Activated naive CD4-positive, alpha-beta T cell treated with anti-CD3 and anti-CD28 coated beads, Interleukin-2, amount 10 ng/mL, durations not matched to agents 7 days and 5 days (primary cell): ENCODE measurements around the gene CXCL10.
"Not testable (repeated sequence)": the region's sequence is repeated elsewhere in the genome, so short reads cannot be mapped to it uniquely, and the experiment has no call there.

ENCODE experiments used
- CTCF ChIA-PET: fragments of 350-600 bp; sonication (Branson Sonifier 250); formaldehyde crosslinking; loops from one replicate; lab custom pipeline; 2021; ENCODE audit warnings: antibody characterized with exemption; lab: Charles Lee
- DNase-seq: peaks from one replicate; pipeline ENCODE4 v3.0.0-alpha.2; 2020
- H3K27ac Mint-ChIP-seq: one replicate; pipeline ENCODE4 v1.8.0; 2021; ENCODE audit warnings: mild to moderate bottlenecking, moderate library complexity, mixed read lengths
- H3K27me3 Mint-ChIP-seq: one replicate; pipeline ENCODE4 v1.8.0; 2021; ENCODE audit warnings: mild to moderate bottlenecking, mixed read lengths
- H3K36me3 Mint-ChIP-seq: one replicate; pipeline ENCODE4 v1.8.0; 2021; ENCODE audit warnings: mixed read lengths
- H3K4me1 Mint-ChIP-seq: one replicate; pipeline ENCODE4 v1.8.0; 2021; ENCODE audit warnings: mixed read lengths
- H3K4me3 Mint-ChIP-seq: one replicate; pipeline ENCODE4 v1.8.0; 2021; ENCODE audit warnings: mild to moderate bottlenecking, moderate library complexity, mixed read lengths
- H3K9me3 Mint-ChIP-seq: one replicate; pipeline ENCODE4 v1.8.0; 2021; ENCODE audit warnings: mixed read lengths

Gene CXCL10

DNA sequence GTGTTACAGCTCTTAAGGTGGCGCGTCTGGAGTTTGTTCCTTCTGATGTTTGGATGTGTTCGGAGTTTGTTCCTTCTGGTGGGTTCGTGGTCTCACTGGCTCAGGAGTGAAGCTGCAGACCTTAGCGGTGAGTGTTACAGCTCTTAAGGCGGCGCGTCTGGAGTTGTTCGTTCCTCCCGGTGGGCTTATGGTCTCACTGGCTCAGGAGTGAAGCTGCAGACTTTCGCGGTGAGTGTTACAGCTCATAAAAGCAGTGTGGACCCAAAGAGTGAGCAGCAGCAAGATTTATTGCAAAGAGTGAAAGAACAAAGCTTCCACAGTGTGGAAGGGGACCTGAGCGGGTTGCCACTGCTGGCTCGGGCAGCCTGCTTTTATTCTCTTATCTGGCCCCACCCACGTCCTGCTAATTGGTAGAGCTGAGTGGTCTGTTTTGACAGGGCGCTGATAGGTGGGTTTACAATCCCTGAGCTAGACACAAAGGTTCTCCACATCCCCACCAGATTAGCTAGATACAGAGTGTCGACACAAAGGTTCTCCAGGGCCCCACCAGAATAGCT is 26.6 kb upstream of the CXCL10 start:
- H3K4me3 Mint-ChIP-seq, H3K4me1 Mint-ChIP-seq, H3K36me3 Mint-ChIP-seq, CTCF ChIA-PET, H3K27ac Mint-ChIP-seq, H3K27me3 Mint-ChIP-seq, H3K9me3 Mint-ChIP-seq, DNase-seq: not testable (repeated sequence)

DNA sequence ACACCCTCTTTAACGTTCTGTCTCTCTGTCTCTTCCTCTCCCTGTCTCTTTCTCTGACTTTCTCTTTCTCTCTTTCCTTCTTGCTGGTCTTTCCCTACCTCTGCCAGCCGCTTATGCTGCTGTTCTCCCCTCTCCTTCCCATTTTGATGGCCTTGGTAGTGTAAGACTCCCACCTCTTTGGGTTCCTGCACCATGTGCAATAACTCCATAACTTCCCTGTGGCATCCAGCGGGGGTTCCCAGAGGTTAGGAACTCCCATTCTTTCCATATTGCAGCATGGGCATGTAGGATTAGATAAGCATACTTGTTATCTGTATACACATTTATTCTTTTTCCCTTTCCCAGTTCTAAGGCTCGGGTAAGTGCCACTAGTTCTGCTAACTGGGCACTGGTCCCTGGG is 21.4 kb upstream of the CXCL10 start:
- DNase-seq, H3K4me1 Mint-ChIP-seq, H3K27me3 Mint-ChIP-seq, H3K36me3 Mint-ChIP-seq, H3K4me3 Mint-ChIP-seq, H3K27ac Mint-ChIP-seq, H3K9me3 Mint-ChIP-seq, CTCF ChIA-PET: not testable (repeated sequence)

DNA sequence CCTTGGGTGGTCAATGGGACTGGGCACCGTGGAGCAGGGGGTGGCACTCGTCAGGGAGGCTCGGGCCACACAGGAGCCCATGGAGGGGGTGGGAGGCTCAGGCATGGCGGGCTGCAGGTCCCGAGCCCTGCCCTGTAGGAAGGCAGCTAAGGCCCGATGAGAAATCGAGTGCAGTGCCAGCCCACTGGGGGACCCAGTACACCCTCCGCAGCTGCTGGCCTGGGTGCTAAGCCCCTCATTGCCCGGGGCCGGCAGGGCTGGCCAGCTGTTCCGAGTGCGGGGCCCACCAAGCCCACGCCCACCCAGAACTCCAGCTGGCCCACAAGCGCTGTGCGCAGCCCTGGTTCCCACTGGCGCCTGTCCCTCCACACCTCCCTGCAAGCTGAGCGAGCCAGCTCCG is 20.0 kb upstream of the CXCL10 start:
- CTCF ChIA-PET, H3K36me3 Mint-ChIP-seq, DNase-seq, H3K9me3 Mint-ChIP-seq, H3K4me3 Mint-ChIP-seq, H3K4me1 Mint-ChIP-seq, H3K27ac Mint-ChIP-seq, H3K27me3 Mint-ChIP-seq: not testable (repeated sequence)

DNA sequence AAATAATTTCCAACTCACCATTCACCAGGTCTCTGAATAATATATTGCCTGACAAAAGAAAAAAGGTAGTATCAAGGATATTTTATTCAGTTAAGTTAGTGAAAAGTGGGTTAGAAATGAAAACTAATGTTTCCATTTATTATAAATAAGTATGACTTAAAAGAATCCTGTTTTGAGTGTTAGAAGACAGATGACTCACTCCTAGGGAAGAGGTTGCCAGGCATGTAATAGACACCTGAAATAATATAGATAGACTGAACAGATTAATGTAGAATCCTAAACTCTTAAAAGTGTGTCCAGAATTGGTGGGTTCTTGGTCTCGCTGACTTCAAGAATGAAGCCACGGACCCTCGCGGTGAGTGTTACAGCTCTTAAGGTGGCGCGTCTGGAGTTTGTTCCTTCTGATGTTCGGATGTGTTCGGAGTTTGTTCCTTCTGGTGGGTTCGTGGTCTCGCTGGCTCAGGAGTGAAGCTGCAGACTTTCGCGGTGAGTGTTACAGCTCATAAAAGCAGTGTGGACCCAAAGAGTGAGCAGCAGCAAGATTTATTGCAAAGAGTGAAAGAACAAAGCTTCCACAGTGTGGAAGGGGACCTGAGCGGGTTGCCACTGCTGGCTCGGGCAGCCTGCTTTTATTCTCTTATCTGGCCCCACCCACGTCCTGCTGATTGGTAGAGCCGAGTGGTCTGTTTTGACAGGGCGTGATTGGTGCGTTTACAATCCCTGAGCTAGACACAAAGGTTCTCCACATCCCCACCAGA is 19.1 kb upstream of the CXCL10 start:
- H3K27me3 Mint-ChIP-seq, H3K4me1 Mint-ChIP-seq, H3K9me3 Mint-ChIP-seq, H3K36me3 Mint-ChIP-seq, H3K4me3 Mint-ChIP-seq, H3K27ac Mint-ChIP-seq, CTCF ChIA-PET, DNase-seq: not testable (repeated sequence)

DNA sequence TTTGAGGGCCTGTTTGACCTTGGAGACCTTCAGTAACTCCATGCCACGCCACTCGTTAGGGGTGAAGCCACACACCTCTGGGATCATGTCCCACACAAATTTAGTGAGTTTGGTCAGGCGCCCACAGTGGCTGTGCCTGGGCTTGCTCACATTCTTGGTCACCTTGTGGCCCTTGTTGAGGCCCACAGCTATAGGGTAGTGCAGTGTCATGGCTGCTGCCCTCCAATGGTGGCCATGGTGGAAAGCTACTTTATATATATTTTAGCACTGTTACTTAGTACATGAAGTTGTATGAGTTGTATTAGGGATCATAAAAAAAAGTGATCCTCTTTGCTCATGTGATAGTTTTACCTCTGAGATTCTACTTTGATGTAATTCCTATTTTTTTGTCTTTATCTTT is 13.6 kb upstream of the CXCL10 start:
- CTCF ChIA-PET: interaction anchor here (1.2 to 1.3 kb wide), 2 partner anchors 36 to 40 kb away, joined by 3 to 6 read pairs; no protein-coding TSS in a partner anchor
- Mint-ChIP-seq H3K27me3 (no peaks in the 10 kb centered on the region), H3K4me3 (no peak overlapping the region), H3K36me3 (no peaks in the 10 kb centered on the region), H3K4me1 (no peaks in the 10 kb centered on the region), H3K9me3 (no peaks in the 10 kb centered on the region), H3K27ac (no peak overlapping the region)
- DNase-seq: no peak

DNA sequence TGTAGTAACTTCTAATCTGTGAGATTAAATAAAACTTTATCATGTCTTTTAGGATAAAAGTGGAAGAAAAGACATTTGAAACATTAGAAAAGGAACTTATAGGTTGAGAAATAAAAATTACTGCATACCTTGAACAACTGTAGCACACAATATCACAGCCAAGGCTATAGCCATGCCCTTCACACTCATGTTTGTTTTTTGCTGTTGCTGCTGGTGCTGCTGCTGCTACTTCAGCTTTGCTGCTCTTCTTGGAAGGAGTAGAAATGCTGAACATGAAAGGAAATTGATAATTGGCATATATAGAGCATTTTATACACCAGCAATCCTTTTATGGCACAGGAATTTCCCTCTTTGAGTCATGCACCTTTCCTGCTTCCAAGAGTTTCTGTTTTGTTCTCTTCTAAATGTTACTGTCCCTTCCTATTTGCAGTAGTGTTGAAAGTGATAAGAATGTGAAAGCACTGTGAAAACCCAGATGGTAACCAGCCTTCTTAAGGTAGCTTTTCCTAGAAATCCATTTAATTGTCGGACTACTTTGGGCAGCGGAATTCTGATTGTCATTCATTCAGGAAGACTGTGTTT is 12.6 kb upstream of the CXCL10 start, which contains the start of gene CXCL11:
CXCL11 (minus strand) TSS at position 272 of the 582 bp plus-strand sequence; CDS start at position 189, 83 bp downstream.
- CTCF ChIA-PET: no interaction called here
- H3K4me1 Mint-ChIP-seq: no peaks in the 10 kb centered on the region
- no peak for DNase-seq
- H3K36me3 Mint-ChIP-seq: no peaks in the 10 kb centered on the region
- no peaks in the 10 kb centered on the region for H3K27me3 Mint-ChIP-seq
- no peaks in the 10 kb centered on the region for H3K9me3 Mint-ChIP-seq
- H3K4me3 Mint-ChIP-seq: no peak within 1 kb of the TSS
- no peak within 1 kb of the TSS for H3K27ac Mint-ChIP-seq

DNA sequence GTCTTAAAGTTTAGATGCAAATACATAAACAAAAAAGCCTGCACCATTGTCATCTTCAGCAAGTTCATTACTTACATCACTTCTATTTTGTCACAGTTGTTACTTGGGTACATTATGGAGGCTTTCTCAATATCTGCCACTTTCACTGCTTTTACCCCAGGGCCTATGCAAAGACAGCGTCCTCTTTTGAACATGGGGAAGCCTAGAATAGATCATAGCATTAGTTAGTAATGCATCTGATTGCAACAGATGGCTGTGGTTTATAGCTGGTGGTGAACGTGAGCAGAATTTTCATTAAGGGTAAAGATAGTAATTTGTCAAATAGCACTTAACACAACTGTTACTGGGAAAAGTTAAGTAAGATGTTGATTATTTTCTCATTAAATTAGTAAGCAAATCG is 11.8 kb upstream of the CXCL10 start:
- Mint-ChIP-seq H3K9me3 (no peaks in the 10 kb centered on the region), H3K4me3 (no peak overlapping the region), H3K27me3 (no peaks in the 10 kb centered on the region), H3K4me1 (no peaks in the 10 kb centered on the region), H3K27ac (no peak overlapping the region), H3K36me3 (no peaks in the 10 kb centered on the region)
- no peak for DNase-seq
- CTCF ChIA-PET: no interaction called here

DNA sequence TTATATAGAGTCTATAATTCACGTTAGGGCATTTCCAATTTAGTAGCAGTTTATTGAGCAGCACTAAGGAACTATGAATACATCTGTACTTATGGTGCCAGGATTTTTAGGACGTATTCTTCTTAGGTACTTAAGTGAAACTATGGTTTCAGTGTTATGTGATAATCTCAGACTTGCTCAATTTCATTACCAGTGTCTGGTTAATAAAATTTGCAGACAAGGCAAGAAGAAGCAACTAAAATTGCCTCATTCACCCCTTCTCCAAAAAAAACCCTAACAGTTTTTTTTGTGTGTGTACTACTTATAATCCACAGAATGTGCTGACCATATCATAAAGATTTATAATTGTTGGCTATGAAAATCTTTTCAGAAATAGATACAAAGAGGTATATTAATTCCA is 6.0 kb upstream of the CXCL10 start:
- no peak for DNase-seq
- Mint-ChIP-seq H3K27me3 (no peaks in the 10 kb centered on the region), H3K4me3 (no peak overlapping the region), H3K4me1 (peaks cover 10% of the 10 kb centered on the region), H3K27ac (no peak overlapping the region), H3K36me3 (no peaks in the 10 kb centered on the region), H3K9me3 (no peaks in the 10 kb centered on the region)
- CTCF ChIA-PET: no interaction called here

DNA sequence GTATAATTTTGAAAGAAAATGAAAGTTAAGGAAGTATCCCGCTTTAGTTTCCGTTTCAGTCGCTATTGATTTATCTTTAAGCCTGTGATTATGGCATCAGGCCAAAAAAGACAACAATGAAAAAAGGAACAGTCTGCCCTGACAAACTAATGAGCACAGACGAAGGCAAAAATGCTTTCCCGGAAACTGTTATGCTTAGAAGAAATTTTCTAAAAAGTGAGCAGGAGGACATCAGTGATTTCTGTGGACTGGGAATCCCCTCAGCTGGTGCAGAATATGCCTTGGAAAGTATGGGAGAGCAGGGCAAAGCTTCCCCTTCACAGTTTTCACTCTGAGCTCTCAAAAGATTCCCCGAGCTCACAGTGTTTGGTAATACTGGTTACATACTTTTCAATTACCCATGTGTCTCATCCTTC is 5.1 kb upstream of the CXCL10 start:
- Mint-ChIP-seq H3K27ac (no peak overlapping the region), H3K4me3 (no peak overlapping the region), H3K36me3 (no peaks in the 10 kb centered on the region), H3K27me3 (no peaks in the 10 kb centered on the region), H3K9me3 (no peaks in the 10 kb centered on the region), H3K4me1 (peaks cover 17% of the 10 kb centered on the region)
- CTCF ChIA-PET: interaction anchor here (0.9 kb wide), 1 partner anchor 33 kb away, joined by 3 read pairs; no protein-coding TSS in a partner anchor
- no peak for DNase-seq

DNA sequence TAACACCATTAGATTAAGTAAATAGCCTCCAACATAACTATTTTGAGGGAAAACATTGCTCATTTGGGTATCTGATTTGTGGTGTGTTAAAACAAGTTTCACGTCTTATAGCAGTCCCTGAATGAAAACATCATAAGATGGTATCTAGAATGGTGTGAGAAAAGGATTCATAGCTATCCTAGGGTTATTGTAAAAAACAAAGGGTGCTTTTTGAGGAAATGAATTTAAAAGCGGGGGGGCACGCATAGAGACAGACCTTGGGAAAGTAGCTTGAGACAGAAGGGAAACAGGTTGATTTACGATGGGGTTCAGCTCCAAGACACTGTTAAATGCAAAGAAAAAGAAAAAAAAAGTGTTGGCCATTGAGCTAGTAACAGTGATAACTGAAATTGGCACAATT is 768 bp upstream of the CXCL10 start:
- Mint-ChIP-seq H3K27me3 (no peaks in the 10 kb centered on the region), H3K4me1 (peaks cover 17% of the 10 kb centered on the region), H3K4me3 (no peak overlapping the region), H3K9me3 (no peaks in the 10 kb centered on the region), H3K36me3 (no peaks in the 10 kb centered on the region), H3K27ac (no peak overlapping the region)
- CTCF ChIA-PET: interaction anchor here (0.7 to 1.2 kb wide), 3 partner anchors 8 to 29 kb away, joined by 3 read pairs; no protein-coding TSS in a partner anchor
- no peak for DNase-seq

DNA sequence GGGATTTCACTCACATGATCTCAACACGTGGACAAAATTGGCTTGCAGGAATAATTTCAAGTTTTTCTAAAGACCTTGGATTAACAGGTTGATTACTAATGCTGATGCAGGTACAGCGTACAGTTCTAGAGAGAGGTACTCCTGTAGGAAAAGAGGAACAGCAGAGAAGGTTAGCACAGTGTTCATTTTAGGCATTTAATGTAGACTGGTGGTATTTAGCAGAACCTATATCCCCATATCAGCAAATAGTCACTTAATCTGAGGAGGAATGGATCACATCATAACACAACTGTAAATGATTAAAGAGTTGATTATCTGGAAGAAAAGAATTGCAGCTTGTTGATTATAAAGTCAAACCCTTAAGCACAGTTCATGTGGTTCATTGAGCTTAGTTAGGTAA is 620 bp downstream of the CXCL10 start:
- CTCF ChIA-PET: interaction anchor here (0.8 kb wide), 1 partner anchor 27 kb away, joined by 3 read pairs; no protein-coding TSS in a partner anchor

DNA sequence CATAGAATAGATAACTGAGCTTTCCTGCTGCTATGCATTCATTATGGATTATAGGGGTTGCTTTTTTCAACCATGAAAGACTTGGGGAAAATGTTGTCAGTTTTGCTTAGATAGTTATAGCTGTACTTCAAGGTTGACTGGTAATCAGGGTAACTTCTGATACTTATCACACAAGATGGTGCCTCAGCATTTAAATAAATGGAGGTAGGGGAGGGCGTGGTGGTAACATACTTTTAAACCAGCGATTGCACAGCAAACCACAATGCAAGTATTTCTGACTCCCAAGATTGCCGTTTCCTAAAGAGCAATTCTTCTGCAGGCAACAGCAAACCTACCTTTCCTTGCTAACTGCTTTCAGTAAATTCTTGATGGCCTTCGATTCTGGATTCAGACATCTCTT is 1.3 kb downstream of the CXCL10 start:
- no peaks in the 10 kb centered on the region for H3K36me3 Mint-ChIP-seq
- DNase-seq: no peak
- CTCF ChIA-PET: interaction anchor here (1.3 kb wide), 1 partner anchor 26 kb away, joined by 4 read pairs; no protein-coding TSS in a partner anchor
- no peak overlapping the region for H3K27ac Mint-ChIP-seq
- H3K9me3 Mint-ChIP-seq: no peaks in the 10 kb centered on the region
- no peaks in the 10 kb centered on the region for H3K27me3 Mint-ChIP-seq
- no peak overlapping the region for H3K4me3 Mint-ChIP-seq
- peaks cover 6% of the 10 kb centered on the region for H3K4me1 Mint-ChIP-seq

More for the DNA sequence above, 620 bp downstream of the CXCL10 start:
- Mint-ChIP-seq H3K27ac (no peak overlapping the region), H3K27me3 (no peaks in the 10 kb centered on the region), H3K9me3 (no peaks in the 10 kb centered on the region), H3K4me1 (peaks cover 6% of the 10 kb centered on the region), H3K4me3 (no peak overlapping the region), H3K36me3 (no peaks in the 10 kb centered on the region)
- no peak for DNase-seq

DNA sequence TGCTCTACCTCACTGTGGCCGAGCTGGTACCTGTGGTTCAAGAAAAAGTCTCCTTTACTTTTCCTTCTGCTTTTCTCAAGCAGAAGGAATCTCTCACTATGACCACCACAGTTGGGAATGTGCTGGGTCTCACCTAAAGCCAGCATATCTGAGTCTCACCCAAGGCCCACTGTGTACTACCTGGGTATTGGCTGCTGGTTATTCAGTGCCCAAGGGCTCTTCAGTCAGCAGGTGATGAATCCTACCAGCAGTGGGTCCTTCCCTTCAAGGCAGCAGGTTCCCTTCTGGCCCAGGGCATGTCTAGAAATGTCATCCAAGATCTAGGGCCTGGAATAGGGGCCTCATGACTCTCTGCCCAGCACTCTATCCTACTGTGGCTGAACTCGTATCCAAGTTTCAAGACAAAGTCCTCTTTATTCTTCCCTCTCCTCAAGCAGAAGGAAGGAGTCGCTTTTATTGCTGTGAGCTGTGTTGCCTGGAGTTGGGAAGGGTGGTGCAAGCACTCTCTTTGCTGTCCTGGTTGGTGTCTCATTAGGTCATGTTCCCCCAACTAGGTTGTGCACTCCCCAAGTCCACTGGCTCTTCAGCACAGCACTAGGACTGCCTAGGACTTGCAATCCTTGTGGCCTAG is 6.1 kb downstream of the CXCL10 start:
- Mint-ChIP-seq H3K9me3 (no peaks in the 10 kb centered on the region), H3K4me1 (no peaks in the 10 kb centered on the region), H3K27me3 (no peaks in the 10 kb centered on the region), H3K4me3 (no peak overlapping the region), H3K27ac (no peak overlapping the region), H3K36me3 (no peaks in the 10 kb centered on the region)
- DNase-seq: no peak
- CTCF ChIA-PET: interaction anchor here (0.6 to 2.8 kb wide), 2 partner anchors 21 to 108 kb away, joined by 3 to 17 read pairs; no protein-coding TSS in a partner anchor

DNA sequence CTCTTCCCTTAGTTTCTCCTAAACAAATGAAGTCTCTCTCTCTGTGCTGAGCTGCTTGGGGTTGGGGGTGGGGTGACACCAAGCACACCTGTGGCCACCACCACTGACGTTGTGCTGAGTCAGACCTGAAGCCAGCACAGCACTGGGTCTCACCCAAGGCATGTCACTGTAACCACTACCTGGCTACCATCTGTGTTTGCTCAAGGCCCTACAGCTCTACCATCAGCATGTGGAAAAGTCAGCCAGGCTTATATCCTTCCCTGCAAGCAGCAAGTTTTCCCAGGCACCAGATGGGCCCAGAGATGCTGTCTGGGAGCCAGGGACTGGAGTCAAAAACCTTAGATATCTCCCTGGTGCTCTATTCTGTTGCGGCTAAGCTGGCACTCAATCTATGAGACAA is 6.9 kb downstream of the CXCL10 start:
- CTCF ChIA-PET: interaction anchor here (0.6 to 2.8 kb wide), 2 partner anchors 20 to 107 kb away, joined by 3 to 17 read pairs; no protein-coding TSS in a partner anchor
- no peaks in the 10 kb centered on the region for H3K9me3 Mint-ChIP-seq
- no peak for DNase-seq
- no peak overlapping the region for H3K27ac Mint-ChIP-seq
- no peak overlapping the region for H3K4me3 Mint-ChIP-seq
- H3K4me1 Mint-ChIP-seq: no peaks in the 10 kb centered on the region
- no peaks in the 10 kb centered on the region for H3K27me3 Mint-ChIP-seq
- H3K36me3 Mint-ChIP-seq: no peaks in the 10 kb centered on the region
